SIG-M5 treated with dmso at 0.1 percent for 504 hours (cell line): ENCODE measurements around the gene IRF7.

Experiments
- DNase-seq: peaks from one replicate; lab custom pipeline; 2025; ENCODE audit not compliant: unreplicated experiment; lab: John Stamatoyannopoulos, UW

Gene IRF7

GRCh38 chr11:565921-566509 lies 49.7 kb downstream of the IRF7 start:
- no peak for DNase-seq

GRCh38 chr11:563812-564578 lies 51.8 kb downstream of the IRF7 start:
- no peak for DNase-seq

DNA sequence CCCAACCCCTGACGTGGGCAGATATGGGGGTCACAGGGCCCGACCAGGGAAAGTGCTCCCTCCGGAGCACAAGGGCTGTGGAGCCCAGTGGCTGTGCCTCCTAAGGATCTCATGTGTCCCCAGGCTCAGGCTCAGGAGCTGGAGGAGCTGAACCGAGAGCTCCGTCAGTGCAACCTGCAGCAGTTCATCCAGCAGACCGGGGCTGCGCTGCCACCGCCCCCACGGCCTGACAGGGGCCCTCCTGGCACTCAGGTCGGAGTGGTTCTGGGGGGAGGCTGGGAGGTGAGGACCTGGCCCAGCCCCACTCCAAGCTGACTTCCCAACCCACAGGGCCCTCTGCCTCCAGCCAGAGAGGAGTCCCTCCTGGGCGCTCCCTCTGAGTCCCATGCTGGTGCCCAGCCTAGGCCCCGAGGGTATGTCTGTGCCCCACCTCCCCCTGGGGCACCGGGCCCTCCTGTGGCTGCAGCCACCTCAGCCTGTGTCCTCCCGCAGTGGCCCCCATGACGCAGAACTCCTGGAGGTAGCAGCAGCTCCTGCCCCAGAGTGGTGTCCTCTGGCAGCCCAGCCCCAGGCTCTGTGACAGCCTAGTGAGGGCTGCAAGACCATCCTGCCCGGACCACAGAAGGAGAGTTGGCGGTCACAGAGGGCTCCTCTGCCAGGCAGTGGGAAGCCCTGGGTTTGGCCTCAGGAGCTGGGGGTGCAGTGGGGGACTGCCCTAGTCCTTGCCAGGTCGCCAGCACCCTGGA lies 52.5 kb downstream of the IRF7 start:
- no peak for DNase-seq
